ENCODE results near the gene MARK1. TPM values are rescaled to one million over a fixed set of nuclear protein-coding genes. Genes with fewer than 3 reads are reported as not detected.

MARK1 gene
- total and polyA plus RNA-seq, 2 donors (not counting 1 experiment from before 2014, with no cell fraction given): 0.52 to 3.8 TPM

DNA sequence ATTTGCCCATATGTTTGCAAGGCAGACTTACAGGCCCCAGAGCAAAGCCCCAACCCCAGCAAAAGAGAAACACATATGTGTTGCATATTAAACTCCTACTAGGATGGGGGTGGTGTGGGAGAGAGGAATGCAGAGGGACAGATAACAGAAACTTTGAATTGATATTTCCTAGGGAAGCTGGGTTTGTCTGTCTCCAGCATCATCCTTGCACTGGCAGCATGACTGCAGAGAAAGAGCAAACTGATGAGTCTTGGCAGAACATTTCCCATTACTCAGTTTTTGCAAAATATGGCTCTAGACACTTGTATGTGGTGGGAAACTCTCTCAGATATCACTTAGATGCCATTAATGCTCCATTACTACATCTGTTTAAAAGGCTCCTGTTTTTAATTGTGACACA, 43.8 kb upstream of the MARK1 start:
- H3K27ac ChIP-seq (ENCODE audit: low read length in 2 of 2): no peak overlapping the region
- Mint-ChIP-seq H3K4me1 (no peaks in the 10 kb centered on the region), H3K27ac (no peak overlapping the region), H3K4me3 (no peak overlapping the region), H3K27me3 (peaks cover 17% of the 10 kb centered on the region), H3K9me3 (ENCODE audit: insufficient read depth) (no peaks in the 10 kb centered on the region)
- H3K9me3 ChIP-seq (ENCODE audit: control extremely low read depth in 1 of 3, control insufficient read depth in 2 of 3, insufficient read depth in 1 of 3, low read length in 2 of 3): no peaks in the 10 kb centered on the region
- intact Hi-C loops (cut with micrococcal nuclease): no loop called here
- no peaks in the 10 kb centered on the region for H4K20me1 ChIP-seq (ENCODE audit: control insufficient read depth, insufficient read depth, low read length, poor library complexity, severe bottlenecking)
- ChIA-PET POLR2A (no interaction called here), CTCF (no interaction called here)
- H3K79me2 ChIP-seq (ENCODE audit: control insufficient read depth, insufficient read depth, low read length): no peaks in the 10 kb centered on the region
- H3K4me2 ChIP-seq (replicated peaks; ENCODE audit: low read depth, low read length, poor library complexity, severe bottlenecking): no peak overlapping the region
- no peak overlapping the region for H2AFZ ChIP-seq (ENCODE audit: insufficient read depth, low read depth, low read length, poor library complexity, severe bottlenecking)
- DNase-seq: no peak
- no peak overlapping the region for H3K9ac ChIP-seq (ENCODE audit: low read length)
- H3K36me3 ChIP-seq (replicated peaks in 1 of 2; ENCODE audit: control extremely low read depth in 1 of 2, control insufficient read depth in 1 of 2, extremely low read depth in 1 of 2, insufficient read depth in 2 of 2, low read length in 1 of 2): no peaks in the 10 kb centered on the region
- no peaks in the 10 kb centered on the region for H3K27me3 ChIP-seq (replicated peaks in 1 of 4; ENCODE audit: control extremely low read depth in 1 of 4, control insufficient read depth in 3 of 4, insufficient read depth in 4 of 4, low read length in 3 of 4)
- H3K4me1 ChIP-seq (ENCODE audit: control insufficient read depth in 2 of 2, insufficient read depth in 2 of 2, low read length in 2 of 2): no peaks in the 10 kb centered on the region
- no peak for ATAC-seq (ENCODE audit: low read depth)
- no peak overlapping the region for H3K4me3 ChIP-seq (ENCODE audit: control extremely low read depth in 1 of 5, extremely low read depth in 1 of 5, insufficient read depth in 1 of 5, low read depth in 2 of 5, low read length in 4 of 5)
- TF ChIP-seq CTCF (IDR thresholded peaks at IDR 0.05) (no peak), EZH2 (IDR thresholded peaks at IDR 0.05; ENCODE audit: borderline replicate concordance, insufficient read depth, low read depth, low read length, poor library complexity, severe bottlenecking) (no peak)

DNA sequence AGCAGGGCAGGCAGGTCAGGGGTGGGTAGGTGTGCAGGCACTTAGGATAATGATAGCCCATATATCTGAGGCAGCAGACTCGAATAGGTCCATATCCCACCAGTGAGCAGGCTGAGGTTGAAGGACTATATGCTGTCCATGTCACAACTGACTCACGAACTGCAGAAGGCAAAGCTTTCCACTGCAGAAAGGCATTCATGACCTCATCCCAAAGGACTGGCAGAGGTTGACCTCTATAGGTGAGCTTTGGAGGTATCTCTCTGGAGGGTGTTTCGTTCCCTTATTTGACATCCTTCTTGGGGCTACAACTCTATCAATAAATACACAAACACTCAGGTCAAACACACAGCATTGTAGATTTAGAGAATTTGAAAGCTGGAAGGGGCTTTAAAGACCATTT, 42.8 kb upstream of the MARK1 start:
- intact Hi-C loops (cut with micrococcal nuclease): no loop called here
- H3K9ac ChIP-seq (ENCODE audit: low read length): no peak overlapping the region
- no peaks in the 10 kb centered on the region for H3K36me3 ChIP-seq (replicated peaks in 1 of 2; ENCODE audit: control extremely low read depth in 1 of 2, control insufficient read depth in 1 of 2, extremely low read depth in 1 of 2, insufficient read depth in 2 of 2, low read length in 1 of 2)
- H2AFZ ChIP-seq (ENCODE audit: insufficient read depth, low read depth, low read length, poor library complexity, severe bottlenecking): no peak overlapping the region
- DNase-seq: no peak
- ChIA-PET POLR2A (no interaction called here), CTCF (interaction anchor here (1.1 kb wide), 1 partner anchor 266 kb away, joined by 4 read pairs; no protein-coding TSS in a partner anchor)
- no peak overlapping the region for H3K4me3 ChIP-seq (ENCODE audit: control extremely low read depth in 1 of 5, extremely low read depth in 1 of 5, insufficient read depth in 1 of 5, low read depth in 2 of 5, low read length in 4 of 5)
- Mint-ChIP-seq H3K4me1 (no peaks in the 10 kb centered on the region), H3K9me3 (ENCODE audit: insufficient read depth) (no peaks in the 10 kb centered on the region), H3K4me3 (no peak overlapping the region), H3K27me3 (peaks cover 18% of the 10 kb centered on the region), H3K27ac (no peak overlapping the region)
- H3K27ac ChIP-seq (ENCODE audit: low read length in 2 of 2): no peak overlapping the region
- no peaks in the 10 kb centered on the region for H3K4me1 ChIP-seq (ENCODE audit: control insufficient read depth in 2 of 2, insufficient read depth in 2 of 2, low read length in 2 of 2)
- H3K27me3 ChIP-seq (replicated peaks in 1 of 4; ENCODE audit: control extremely low read depth in 1 of 4, control insufficient read depth in 3 of 4, insufficient read depth in 4 of 4, low read length in 3 of 4): no peaks in the 10 kb centered on the region
- H3K9me3 ChIP-seq (ENCODE audit: control extremely low read depth in 1 of 3, control insufficient read depth in 2 of 3, insufficient read depth in 1 of 3, low read length in 2 of 3): no peaks in the 10 kb centered on the region
- no peak overlapping the region for H3K4me2 ChIP-seq (replicated peaks; ENCODE audit: low read depth, low read length, poor library complexity, severe bottlenecking)
- TF ChIP-seq EZH2 (IDR thresholded peaks at IDR 0.05; ENCODE audit: borderline replicate concordance, insufficient read depth, low read depth, low read length, poor library complexity, severe bottlenecking): no peak
- no peak for TF ChIP-seq CTCF (IDR thresholded peaks at IDR 0.05)
- H4K20me1 ChIP-seq (ENCODE audit: control insufficient read depth, insufficient read depth, low read length, poor library complexity, severe bottlenecking): no peaks in the 10 kb centered on the region
- 64% methylated on average over 2 of the region's 3 CpGs for WGBS (ENCODE audit: insufficient coverage)
- H3K79me2 ChIP-seq (ENCODE audit: control insufficient read depth, insufficient read depth, low read length): no peaks in the 10 kb centered on the region
- no peak for ATAC-seq (ENCODE audit: low read depth)

All from B cell (primary cell).